A549 (cell line): ENCODE results near the gene RPS15. TPM values are rescaled to one million over a fixed set of nuclear protein-coding genes. Genes with fewer than 3 reads are reported as not detected.
A peak's percentile ranks its signal among the peaks of the same experiment; 100 is the strongest.

Experiments used
- ATAC-seq, 2 experiments: fragments of 200-7000 bp in 1 of 2; fragments of >200 bp in 1 of 2; cut with Nextera tagmentation in 1 of 2; cut with Tn5 transposase in 1 of 2; 3 replicates each; pipeline versions ENCODE4 v1.8.0 to v1.9.1; 2018 to 2020; ENCODE audit warnings: mild to moderate bottlenecking in 1 of 2, moderate library complexity in 1 of 2
- CTCF ChIA-PET: fragments of 300-600 bp; sonication (Branson Sonifier 250); formaldehyde crosslinking; extraction: SDS; loops from one replicate; lab custom pipeline; 2021; ENCODE audit warnings: antibody characterized with exemption, inconsistent platforms; lab: Yijun Ruan, JAX
- POLR2A ChIA-PET: fragments of 350-600 bp; formaldehyde crosslinking; extraction: SDS; loops from one replicate; lab custom pipeline; 2021; ENCODE audit warnings: antibody characterized with exemption, inconsistent platforms; lab: Yijun Ruan, JAX
- DNase-seq, 2 experiments: peaks; one replicate each; pipeline versions ENCODE4 v3.0.0 to v3.0.0-alpha.2; 2011 to 2016; ENCODE audit warnings: low read depth in 1 of 2, low spot score in 1 of 2
- FAIRE-seq: peaks from 2 replicates; lab custom pipeline; 2011; peaks lifted over from hg19 to GRCh38; lab: Jason Lieb, UNC
- H3K27ac ChIP-seq, 2 experiments: fragments of >200 bp; sonication (Bioruptor Twin); formaldehyde crosslinking; 3 replicates each; pipeline ENCODE4 v1.5.1; 2016 to 2017
- H3K4me1 ChIP-seq: fragments of >200 bp; sonication (Bioruptor Twin); formaldehyde crosslinking; 3 replicates; pipeline ENCODE4 v1.6.1; 2016
- H3K4me2 ChIP-seq: fragments of >200 bp; sonication (Bioruptor Twin); formaldehyde crosslinking; 3 replicates; pipeline ENCODE4 v1.6.1; 2016
- H3K4me3 ChIP-seq: fragments of >200 bp; sonication (Bioruptor Twin); formaldehyde crosslinking; 3 replicates; pipeline ENCODE4 v1.5.1; 2016
- H3K9me3 ChIP-seq: fragments of >200 bp; sonication (Bioruptor Twin); formaldehyde crosslinking; 3 replicates; pipeline ENCODE4 v1.6.1; 2016
- BCL3 ChIP-seq: fragments of >200 bp; sonication (Bioruptor Twin); formaldehyde crosslinking; IDR thresholded peaks from 3 replicates; pipeline ENCODE4 v1.6.1; 2016
- BHLHE40 ChIP-seq: IDR thresholded peaks from 2 replicates; pipeline ENCODE4 v1.6.1; 2012; ENCODE audit warnings: low read depth, low read length, inconsistent platforms
- CBX2 ChIP-seq: fragments of 200-600 bp; sonication (generic); IDR thresholded peaks from 2 replicates; pipeline ENCODE4 v1.6.1; 2016; ENCODE audit warnings: low read depth, mild to moderate bottlenecking, borderline replicate concordance
- CHD4 ChIP-seq: fragments of 200-600 bp; sonication (generic); IDR thresholded peaks from 2 replicates; pipeline ENCODE4 v1.6.1; 2016; ENCODE audit warnings: antibody characterized with exemption, mild to moderate bottlenecking, borderline replicate concordance
- E2F6 ChIP-seq: IDR thresholded peaks from 2 replicates; pipeline ENCODE4 v1.6.1; 2012; ENCODE audit warnings: low read depth, borderline replicate concordance
- EHF ChIP-seq: fragments of 250-450 bp; sonication (Bioruptor Pico); IDR thresholded peaks from 2 replicates; pipeline ENCODE4 v1.5.0; 2020; ENCODE audit warnings: mild to moderate bottlenecking
- EHMT2 ChIP-seq: fragments of 200-600 bp; sonication (generic); IDR thresholded peaks from 2 replicates; pipeline ENCODE4 v1.6.1; 2016; ENCODE audit warnings: antibody characterized with exemption, low read depth, mild to moderate bottlenecking, moderate library complexity
- ELK1 ChIP-seq: fragments of 150-350 bp; IDR thresholded peaks from 2 replicates; pipeline ENCODE4 v1.6.1; 2014; ENCODE audit warnings: low read depth, mild to moderate bottlenecking, low read length
- FOSL2 ChIP-seq, 2 experiments: fragments of 450-650 bp in 1 of 2; fragments of >200 bp in 1 of 2; sonication (Bioruptor Twin) in 1 of 2; formaldehyde crosslinking; IDR thresholded peaks; 2 replicates each; pipeline versions ENCODE4 v1.5.0 to v1.6.1; 2016 to 2020; ENCODE audit warnings: mild to moderate bottlenecking in 1 of 2, moderate library complexity in 1 of 2
- GATA3 ChIP-seq: IDR thresholded peaks from 2 replicates; pipeline ENCODE4 v1.6.1; 2012; ENCODE audit warnings: borderline replicate concordance
- HES2 ChIP-seq: fragments of >200 bp; sonication (Bioruptor Twin); formaldehyde crosslinking; IDR thresholded peaks from 2 replicates; pipeline ENCODE4 v1.6.1; 2016
- HEYL ChIP-seq: fragments of 250-450 bp; sonication (Bioruptor Pico); IDR thresholded peaks from 2 replicates; pipeline ENCODE4 v1.8.0; 2021; ENCODE audit warnings: mild to moderate bottlenecking, moderate library complexity
- HOXA7 ChIP-seq: fragments of 250-450 bp; sonication (Bioruptor Pico); IDR thresholded peaks from 2 replicates; pipeline ENCODE4 v1.5.0; 2020; ENCODE audit warnings: mild to moderate bottlenecking, moderate library complexity
- HOXB5 ChIP-seq: fragments of 250-450 bp; sonication (Bioruptor Pico); IDR thresholded peaks from 2 replicates; pipeline ENCODE4 v1.5.0; 2020; ENCODE audit warnings: mild to moderate bottlenecking, moderate library complexity
- JUN ChIP-seq, 2 experiments: fragments of >200 bp; sonication (Bioruptor Twin); formaldehyde crosslinking; IDR thresholded peaks; 2 replicates in 1 of 2; 3 replicates in 1 of 2; pipeline ENCODE4 v1.6.1; 2016 to 2017
- KDM5A ChIP-seq: fragments of 200-600 bp; sonication (generic); IDR thresholded peaks from 2 replicates; pipeline ENCODE4 v1.6.1; 2016; ENCODE audit warnings: antibody characterized with exemption, mild to moderate bottlenecking
- MAFK ChIP-seq: fragments of 450-650 bp; IDR thresholded peaks from 2 replicates; pipeline ENCODE4 v1.6.1; 2014; ENCODE audit not compliant: partially characterized antibody
- NR3C1 ChIP-seq: fragments of >200 bp; sonication (Bioruptor Twin); formaldehyde crosslinking; IDR thresholded peaks from 3 replicates; pipeline ENCODE4 v1.6.1; 2017
- POLR2A ChIP-seq: IDR thresholded peaks from 2 replicates; pipeline ENCODE4 v1.6.1; 2012; ENCODE audit warnings: mild to moderate bottlenecking, low read length
- POLR2AphosphoS2 ChIP-seq: conservative IDR thresholded peaks from 2 replicates; pipeline ENCODE4 v1.6.1; 2012; ENCODE audit warnings: low read length, improper control_type of control experiment, inconsistent platforms
- RCOR1 ChIP-seq: fragments of 150-350 bp; IDR thresholded peaks from 2 replicates; pipeline ENCODE4 v1.6.1; 2014; ENCODE audit warnings: antibody characterized with exemption, low read length, low read depth
- RNF2 ChIP-seq: fragments of 200-600 bp; sonication (generic); IDR thresholded peaks from 2 replicates; pipeline ENCODE4 v1.6.1; 2016; ENCODE audit warnings: low read depth, mild to moderate bottlenecking, antibody characterized with exemption, moderate library complexity, borderline replicate concordance
- TFCP2L1 ChIP-seq: fragments of 250-450 bp; sonication (Bioruptor Pico); IDR thresholded peaks from 2 replicates; pipeline ENCODE4 v1.5.0; 2021; ENCODE audit warnings: mild to moderate bottlenecking
- WGBS: methylation state at CpG from one replicate; pipeline ENCODE4 v1.1.6; 2017; ENCODE audit errors: missing lambda C conversion rate; 5-methylcytosine and 5-hydroxymethylcytosine counted together
- polyA plus RNA-seq, 4 experiments: library from polyadenylated mRNA; depleted of rRNA in 3 of 4; stranded (reverse); fragments of >200 nt; fragmentation: RNase III in 1 of 4; extraction: RNeasy Plus Mini Kit Qiagen cat#74134 plus additional on column Dnase treatment in 1 of 4; gene quantifications; 2 replicates in 3 of 4; 3 replicates in 1 of 4; pipeline ENCODE4 v1.2.3, GENCODE V29; 2011 to 2017

RPS15 gene
- polyA plus RNA-seq, 2 of the 4 experiments (the other 2 are of a cell fraction), result 525 to 1,458 TPM

GRCh38 chr19:1470055-1470304 is 31.8 kb downstream of the RPS15 start:
- TF ChIP-seq RCOR1 (no peak), POLR2A (no peak), HOXA7 (no peak), NR3C1 (no peak), TFCP2L1 (CRISPR knock-in tag) (no peak), HEYL (CRISPR knock-in tag) (no peak), POLR2AphosphoS2 (no peak), GATA3 (no peak), FOSL2 (IDR thresholded peaks at IDR 0.05) (no peak), FOSL2 (CRISPR knock-in tag; IDR thresholded peaks at IDR 0.05) (no peak), EHF (no peak)
- WGBS, result 91% methylated on average over 7 of the region's 22 CpGs
- peaks cover 7% of the 10 kb centered on the region for H3K4me1 ChIP-seq
- H3K9me3 ChIP-seq, result no peaks in the 10 kb centered on the region
- ChIA-PET POLR2A (no interaction called here), CTCF (no interaction called here)
- no peak for DNase-seq
- H3K4me3 ChIP-seq, result peak overlapping the region; percentile 45; the same call in 1 of the 3 replicates
- ATAC-seq, result no peak
- peak overlapping the region in 1 of 2 experiments; percentile 87; a peak in 2 of 6 replicates for H3K27ac ChIP-seq
- no peak for FAIRE-seq
- H3K4me2 ChIP-seq, result peak overlapping the region; percentile 83

- POLR2A ChIA-PET, result no interaction called here
- FAIRE-seq (no peak), DNase-seq (no peak), ATAC-seq (no peak)
- CTCF ChIA-PET, result interaction anchor here (1.2 kb wide), 1 partner anchor 44 kb away, joined by 3 read pairs; no protein-coding TSS in a partner anchor
- H3K9me3 ChIP-seq, result no peaks in the 10 kb centered on the region
- TF ChIP-seq ELK1 (no peak), HES2 (no peak), CBX2 (no peak), MAFK (no peak), BHLHE40 (no peak), TFCP2L1 (CRISPR knock-in tag) (no peak), HEYL (CRISPR knock-in tag) (no peak), CHD4 (no peak), BCL3 (no peak), RNF2 (no peak), EHMT2 (no peak), HOXB5 (no peak), E2F6 (no peak), KDM5A (no peak), JUN (IDR thresholded peaks at IDR 0.05) (no peak)
- H3K4me1 ChIP-seq, result peaks cover 7% of the 10 kb centered on the region
- no peak overlapping the region for H3K4me3 ChIP-seq
- H3K4me2 ChIP-seq, result peak overlapping the region; percentile 83; the same call in 1 of the 3 replicates
- H3K27ac ChIP-seq, result no peak overlapping the region
- WGBS, result 79% methylated on average over 14 of the region's 67 CpGs
Measured at GRCh38 chr19:1470305-1471009, 32.3 kb downstream of the RPS15 start.
